Stimulated activated CD8-positive, alpha-beta memory T cell treated with anti-CD3 and anti-CD28 coated beads, Interleukin-4, amount 100 ng/mL, for 4 hours (primary cell): ENCODE measurements around the gene FOSB.

Experiments used
- DNase-seq, 2 donors: peaks; one replicate each; pipeline ENCODE4 v3.0.0-alpha.2; 2020; ENCODE audit warnings: low read depth in 2 of 2, low spot score in 1 of 2

FOSB gene

GRCh38 chr19:45478454-45479238 lies 10.8 kb downstream of the FOSB start:
- DNase-seq = peak; percentile 78 to 85

GRCh38 chr19:45483033-45483432 lies 15.2 kb downstream of the FOSB start:
- no peak for DNase-seq

- DNase-seq = no peak
These were observed 16.6 kb downstream of the FOSB start for GRCh38 chr19:45484273-45484945.

- DNase-seq = peak; percentile 95 to 96
These were observed 17.7 kb downstream of the FOSB start for GRCh38 chr19:45485305-45486077.

- DNase-seq = no peak
These were observed 20.9 kb downstream of the FOSB start for GRCh38 chr19:45488708-45489107.

- no peak for DNase-seq
These were observed 21.5 kb downstream of the FOSB start for GRCh38 chr19:45489216-45489855.

GRCh38 chr19:45492137-45492626 lies 24.4 kb downstream of the FOSB start:
- no peak for DNase-seq

- DNase-seq = no peak
These were observed 25.1 kb downstream of the FOSB start for GRCh38 chr19:45492627-45493470.

GRCh38 chr19:45494261-45494916 lies 26.6 kb downstream of the FOSB start:
- DNase-seq = no peak

- DNase-seq = no peak
These were observed 27.4 kb downstream of the FOSB start for GRCh38 chr19:45495178-45495577.

- DNase-seq = no peak
These were observed 28.7 kb downstream of the FOSB start for GRCh38 chr19:45496349-45496953.

GRCh38 chr19:45497791-45498190 lies 30.0 kb downstream of the FOSB start:
- no peak for DNase-seq

GRCh38 chr19:45498411-45499195 lies 30.8 kb downstream of the FOSB start, which contains the start of gene PPM1N:
Gene PPM1N (plus strand): TSS chr19:45498443. CDS start chr19:45498473, 30 bp downstream.
- DNase-seq = no peak

GRCh38 chr19:45499196-45500180 lies 31.7 kb downstream of the FOSB start:
- DNase-seq = peak in 1 of 2 donors; percentile 50

- no peak for DNase-seq
These were observed 33.3 kb downstream of the FOSB start for GRCh38 chr19:45500918-45501729.

- DNase-seq = no peak
These were observed 33.9 kb downstream of the FOSB start for GRCh38 chr19:45501730-45502014.

- no peak for DNase-seq
These were observed 34.3 kb downstream of the FOSB start for GRCh38 chr19:45502111-45502510.
